ENCODE results near the gene PGA5. TPM values are rescaled to one million over a fixed set of nuclear protein-coding genes. Genes with fewer than 3 reads are reported as not detected.
"Not testable (repeated sequence)": the region's sequence is repeated elsewhere in the genome, so short reads cannot be mapped to it uniquely, and the experiment has no call there.

Gene PGA5
- total and polyA plus RNA-seq, 2 experiments from 2014 or later, result 0.45 to 0.52 TPM

- not testable (repeated sequence) for H3K79me2 ChIP-seq (replicated peaks; ENCODE audit: insufficient read depth); H3K27me3 ChIP-seq (ENCODE audit: insufficient read depth); H4K20me1 ChIP-seq (replicated peaks; ENCODE audit: insufficient read depth); H3K4me1 ChIP-seq (ENCODE audit: insufficient read depth); H3K9me2 ChIP-seq (ENCODE audit: insufficient read depth); H2AFZ ChIP-seq; H3K4me2 ChIP-seq; H3K36me3 ChIP-seq (ENCODE audit: insufficient read depth); H3K27ac Mint-ChIP-seq; H3F3A ChIP-seq (replicated peaks; ENCODE audit: low read depth); ATAC-seq; H3K4me1 Mint-ChIP-seq; H3K9me3 Mint-ChIP-seq; H3K27ac ChIP-seq (ENCODE audit: low read depth); H3K27me3 Mint-ChIP-seq (ENCODE audit: insufficient read depth, low read depth, poor library complexity); H3K4me3 Mint-ChIP-seq; H3K36me3 Mint-ChIP-seq (ENCODE audit: low read depth); DNase-seq (ENCODE audit: low spot score); H3K4me3 ChIP-seq
These were observed 11.5 kb upstream of the PGA5 start for GRCh38 chr11:61229458-61229857.

- ATAC-seq; H3K36me3 ChIP-seq (ENCODE audit: insufficient read depth); H3K27me3 Mint-ChIP-seq (ENCODE audit: insufficient read depth, low read depth, poor library complexity); H3K79me2 ChIP-seq (replicated peaks; ENCODE audit: insufficient read depth); H2AFZ ChIP-seq; H3K4me2 ChIP-seq; H3K36me3 Mint-ChIP-seq (ENCODE audit: low read depth); H3K4me3 Mint-ChIP-seq; H3K27ac ChIP-seq (ENCODE audit: low read depth); H3K27me3 ChIP-seq (ENCODE audit: insufficient read depth); H3K4me1 Mint-ChIP-seq; H3K9me3 Mint-ChIP-seq; H3K9me2 ChIP-seq (ENCODE audit: insufficient read depth); H3K4me3 ChIP-seq; H3K27ac Mint-ChIP-seq; H4K20me1 ChIP-seq (replicated peaks; ENCODE audit: insufficient read depth); H3F3A ChIP-seq (replicated peaks; ENCODE audit: low read depth); H3K4me1 ChIP-seq (ENCODE audit: insufficient read depth); DNase-seq (ENCODE audit: low spot score): not testable (repeated sequence)
These were observed 9.9 kb upstream of the PGA5 start for GRCh38 chr11:61231033-61231432.

GRCh38 chr11:61231585-61231984 is 9.4 kb upstream of the PGA5 start:
- H4K20me1 ChIP-seq (replicated peaks; ENCODE audit: insufficient read depth); H3K9me3 Mint-ChIP-seq; H3K27ac ChIP-seq (ENCODE audit: low read depth); H3K4me1 Mint-ChIP-seq; ATAC-seq; H3K4me1 ChIP-seq (ENCODE audit: insufficient read depth); H3K36me3 ChIP-seq (ENCODE audit: insufficient read depth); H3K79me2 ChIP-seq (replicated peaks; ENCODE audit: insufficient read depth); H2AFZ ChIP-seq; H3K4me3 Mint-ChIP-seq; H3F3A ChIP-seq (replicated peaks; ENCODE audit: low read depth); H3K27me3 Mint-ChIP-seq (ENCODE audit: insufficient read depth, low read depth, poor library complexity); H3K36me3 Mint-ChIP-seq (ENCODE audit: low read depth); H3K9me2 ChIP-seq (ENCODE audit: insufficient read depth); H3K4me3 ChIP-seq; H3K27ac Mint-ChIP-seq; H3K4me2 ChIP-seq; H3K27me3 ChIP-seq (ENCODE audit: insufficient read depth); DNase-seq (ENCODE audit: low spot score): not testable (repeated sequence)

GRCh38 chr11:61232548-61233145 is 8.3 kb upstream of the PGA5 start:
- not testable (repeated sequence) for H3K27ac ChIP-seq (ENCODE audit: low read depth); H3K9me2 ChIP-seq (ENCODE audit: insufficient read depth); H4K20me1 ChIP-seq (replicated peaks; ENCODE audit: insufficient read depth); H3K4me1 ChIP-seq (ENCODE audit: insufficient read depth); H3K4me3 ChIP-seq; H3K4me3 Mint-ChIP-seq; H3K79me2 ChIP-seq (replicated peaks; ENCODE audit: insufficient read depth); H2AFZ ChIP-seq; ATAC-seq; H3K36me3 ChIP-seq (ENCODE audit: insufficient read depth); DNase-seq (ENCODE audit: low spot score); H3K27me3 ChIP-seq (ENCODE audit: insufficient read depth); H3K27me3 Mint-ChIP-seq (ENCODE audit: insufficient read depth, low read depth, poor library complexity); H3K36me3 Mint-ChIP-seq (ENCODE audit: low read depth); H3K27ac Mint-ChIP-seq; H3K4me1 Mint-ChIP-seq; H3K9me3 Mint-ChIP-seq; H3F3A ChIP-seq (replicated peaks; ENCODE audit: low read depth); H3K4me2 ChIP-seq

GRCh38 chr11:61237130-61237529 is 3.8 kb upstream of the PGA5 start:
- H3K9me2 ChIP-seq (ENCODE audit: insufficient read depth); H3K36me3 Mint-ChIP-seq (ENCODE audit: low read depth); H3K27ac Mint-ChIP-seq; H3F3A ChIP-seq (replicated peaks; ENCODE audit: low read depth); DNase-seq (ENCODE audit: low spot score); H3K4me1 Mint-ChIP-seq; ATAC-seq; H3K79me2 ChIP-seq (replicated peaks; ENCODE audit: insufficient read depth); H3K4me2 ChIP-seq; H3K27me3 Mint-ChIP-seq (ENCODE audit: insufficient read depth, low read depth, poor library complexity); H3K27me3 ChIP-seq (ENCODE audit: insufficient read depth); H3K4me1 ChIP-seq (ENCODE audit: insufficient read depth); H4K20me1 ChIP-seq (replicated peaks; ENCODE audit: insufficient read depth); H3K9me3 Mint-ChIP-seq; H2AFZ ChIP-seq; H3K36me3 ChIP-seq (ENCODE audit: insufficient read depth); H3K4me3 ChIP-seq; H3K27ac ChIP-seq (ENCODE audit: low read depth); H3K4me3 Mint-ChIP-seq: not testable (repeated sequence)

GRCh38 chr11:61240288-61240687 is 687 bp upstream of the PGA5 start:
- not testable (repeated sequence) for H3K36me3 Mint-ChIP-seq (ENCODE audit: low read depth); H3K4me1 ChIP-seq (ENCODE audit: insufficient read depth); H3K9me3 Mint-ChIP-seq; H3K4me3 ChIP-seq; H3K27me3 Mint-ChIP-seq (ENCODE audit: insufficient read depth, low read depth, poor library complexity); H3K36me3 ChIP-seq (ENCODE audit: insufficient read depth); H3K79me2 ChIP-seq (replicated peaks; ENCODE audit: insufficient read depth); H3K27me3 ChIP-seq (ENCODE audit: insufficient read depth); H3K27ac ChIP-seq (ENCODE audit: low read depth); H3F3A ChIP-seq (replicated peaks; ENCODE audit: low read depth); H3K9me2 ChIP-seq (ENCODE audit: insufficient read depth); H3K4me3 Mint-ChIP-seq; DNase-seq (ENCODE audit: low spot score); H3K27ac Mint-ChIP-seq; H3K4me1 Mint-ChIP-seq; H4K20me1 ChIP-seq (replicated peaks; ENCODE audit: insufficient read depth); ATAC-seq; H3K4me2 ChIP-seq
- H2AFZ ChIP-seq, result 0 out of 2 replicates have a peak overlapping the region, but pooled peaks have one; percentile 28

- H3K36me3 Mint-ChIP-seq (ENCODE audit: low read depth); H3K27ac ChIP-seq (ENCODE audit: low read depth); H3K79me2 ChIP-seq (replicated peaks; ENCODE audit: insufficient read depth); H3K4me3 ChIP-seq; H3K27ac Mint-ChIP-seq; H3K9me2 ChIP-seq (ENCODE audit: insufficient read depth); H3K9me3 Mint-ChIP-seq; H3K4me1 ChIP-seq (ENCODE audit: insufficient read depth); DNase-seq (ENCODE audit: low spot score); H2AFZ ChIP-seq; H3K27me3 ChIP-seq (ENCODE audit: insufficient read depth); H3K4me3 Mint-ChIP-seq; H3F3A ChIP-seq (replicated peaks; ENCODE audit: low read depth); H3K4me2 ChIP-seq; H3K36me3 ChIP-seq (ENCODE audit: insufficient read depth); H3K4me1 Mint-ChIP-seq; H4K20me1 ChIP-seq (replicated peaks; ENCODE audit: insufficient read depth); H3K27me3 Mint-ChIP-seq (ENCODE audit: insufficient read depth, low read depth, poor library complexity): not testable (repeated sequence)
- ATAC-seq, result peak; percentile 13; the same call in 1 of the 3 replicates
These were observed 551 bp downstream of the PGA5 start for GRCh38 chr11:61241526-61241925.
